ENCODE results near the gene DUSP15. TPM values are rescaled to one million over a fixed set of nuclear protein-coding genes. Genes with fewer than 3 reads are reported as not detected.

The DUSP15 gene
- total RNA-seq, 2 donors from 2014 or later: 4.2 to 5.7 TPM

GRCh38 chr20:31813611-31814010 is 56.7 kb downstream of the DUSP15 start:
- no peak for DNase-seq
- intact Hi-C loops (cut with DNase I): loop anchor here in 1 of 2 donors (10.0 kb wide), 1 partner anchor 89 kb away; the partner anchor contains the start of gene BCL2L1
- no peak for ATAC-seq

DNA sequence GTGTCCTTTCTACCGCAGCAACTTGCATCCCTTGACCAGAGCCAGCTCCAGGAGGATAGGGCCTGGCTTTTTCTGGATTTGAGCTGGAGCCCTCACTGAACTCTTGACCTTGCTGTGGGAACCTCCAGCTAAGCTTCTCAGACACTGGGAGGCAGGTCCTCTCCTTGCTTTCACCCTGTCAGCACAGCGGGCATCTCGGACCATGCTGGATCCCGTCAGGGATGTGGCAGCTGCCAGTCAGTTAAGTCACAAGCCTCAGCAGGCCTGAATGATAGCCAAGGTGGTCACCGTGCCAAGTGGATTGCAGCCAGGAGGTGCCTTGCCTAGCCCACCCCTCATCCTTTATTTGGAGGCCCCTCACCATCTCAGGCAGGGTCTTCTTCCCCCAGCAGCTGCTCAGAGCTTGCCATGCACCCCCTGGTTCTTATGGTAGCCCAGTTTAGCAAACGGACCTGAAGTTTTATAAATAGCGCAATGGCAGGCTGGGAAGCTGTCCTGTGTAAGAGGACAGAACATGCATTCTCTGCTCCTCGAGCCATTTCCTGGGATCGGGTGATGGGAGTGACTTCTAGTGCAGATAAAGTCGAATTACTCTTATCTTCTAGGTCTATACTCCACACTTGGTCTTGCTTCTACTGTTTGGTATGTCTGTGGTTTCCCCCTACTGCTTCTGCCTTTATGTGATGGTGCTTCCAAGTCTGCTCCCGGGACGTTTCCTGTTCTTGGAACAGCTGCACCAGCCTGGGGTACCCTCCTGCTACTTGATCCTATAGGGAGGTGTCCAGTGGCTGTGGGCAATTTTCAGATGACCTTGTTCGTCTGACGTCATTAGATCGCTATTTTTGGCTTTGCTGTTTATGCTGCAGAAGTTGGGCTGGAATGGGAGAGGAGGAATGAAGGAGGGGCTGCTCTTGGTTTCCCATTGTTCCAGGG is 58.3 kb downstream of the DUSP15 start:
- ATAC-seq: peak; percentile 35 to 55
- intact Hi-C loops (cut with DNase I): loop anchor here in 1 of 2 donors (10.0 kb wide), 1 partner anchor 87 kb away; the partner anchor contains the start of gene BCL2L1
- no peak for DNase-seq

- DNase-seq: no peak
- no peak for ATAC-seq
- intact Hi-C loops (cut with DNase I): loop anchor here in 1 of 2 donors (10.0 kb wide), 1 partner anchor 86 kb away; the partner anchor contains the start of gene BCL2L1
Measured at GRCh38 chr20:31811198-31811597, 59.1 kb downstream of the DUSP15 start.

Other genes with a start within 250 kb of the DUSP15 start
- gene COX4I2, start 232.6 kb downstream of the DUSP15 start, total RNA-seq: 10 to 100 TPM; 11.4 to 12.6 TPM
- gene BCL2L1, start 147.7 kb downstream of the DUSP15 start, total RNA-seq: 10 to 100 TPM; 45.1 to 79.8 TPM
- gene TPX2, start 131.2 kb downstream of the DUSP15 start, total RNA-seq: 1 to 10 TPM in 1 of 2 donors, under 1 TPM in 1; 0.73 to 2.0 TPM
- gene MYLK2, start 51.2 kb downstream of the DUSP15 start, total RNA-seq: under 1 TPM in 1 of 2 donors, not detected in 1; 0.55 TPM
- 1 to 10 TPM; 1.6 to 3.1 TPM for gene FOXS1, start 24.9 kb downstream of the DUSP15 start, total RNA-seq
- under 1 TPM in 1 of 2 donors, not detected in 1; 0.13 TPM for gene TTLL9, start 107 bp upstream of the DUSP15 start, total RNA-seq
- gene PDRG1, start 81.5 kb upstream of the DUSP15 start, total RNA-seq: 1 to 10 TPM; 8.8 to 9.6 TPM
- gene XKR7, start 97.6 kb upstream of the DUSP15 start, total RNA-seq: not detected
- gene CCM2L, start 139.9 kb upstream of the DUSP15 start, total RNA-seq: 1 to 10 TPM; 7.2 to 7.8 TPM
- gene HCK, start 181.7 kb upstream of the DUSP15 start, total RNA-seq: 10 to 100 TPM; 11.1 to 14.1 TPM
- gene TM9SF4, start 239.2 kb upstream of the DUSP15 start, total RNA-seq: 10 to 100 TPM; 31.2 to 37.8 TPM

All from left cardiac atrium (tissue), 4 donors.